ENCODE measurements around the gene NUP58.

Gene NUP58

GRCh38 chr13:25378528-25378927 is 77.1 kb downstream of the NUP58 start:
- DNase-seq: no peak

- no peak for DNase-seq
Measured at GRCh38 chr13:25379011-25379410, 77.6 kb downstream of the NUP58 start.

- no peak for DNase-seq
Measured at GRCh38 chr13:25380082-25380481, 78.7 kb downstream of the NUP58 start.

GRCh38 chr13:25380741-25381324 is 79.4 kb downstream of the NUP58 start:
- DNase-seq: no peak

GRCh38 chr13:25384758-25385410 is 83.5 kb downstream of the NUP58 start:
- no peak for DNase-seq

- no peak for DNase-seq
Measured at GRCh38 chr13:25391932-25392331, 90.5 kb downstream of the NUP58 start.

Data from NCI-H1930 (cell line).